Measurements from ENCODE around the gene CPXM1. TPM values are rescaled to one million over a fixed set of nuclear protein-coding genes. Genes with fewer than 3 reads are reported as not detected.
A peak's percentile ranks its signal among the peaks of the same experiment; 100 is the strongest.

Gene CPXM1
- total and polyA plus RNA-seq, 9 of the 15 experiments (the other 6 are each of a cell fraction or from before 2014, with no cell fraction given) = 0.04 to 1.1 (median 0.37) TPM; not detected in 2

- H3K27ac ChIP-seq (ENCODE audit: extremely low read depth, low read depth, low read length) = no peak overlapping the region
- H3K4me1 ChIP-seq (replicated peaks in 1 of 2; ENCODE audit: control insufficient read depth in 2 of 2, insufficient read depth in 2 of 2, low read length in 2 of 2) = peaks cover 2 to 39% of the 10 kb centered on the region in 2 experiments; a peak in 4 of 5 replicates
- POLR2A ChIA-PET = interaction anchor here (0.6 kb wide), 2 partner anchors 11 to 87 kb away, joined by 3 read pairs; partner anchors contain the start of gene IDH3B
- peaks cover 0 to 38% of the 10 kb centered on the region in 2 experiments; a peak in 2 of 5 replicates for H3K27me3 ChIP-seq (ENCODE audit: control insufficient read depth in 2 of 2, insufficient read depth in 2 of 2, low read length in 2 of 2)
- ATAC-seq = peak; percentile 53
- 18% methylated on average over 20 of the region's 34 CpGs for WGBS (ENCODE audit: insufficient coverage, low coverage, missing lambda C conversion rate)
- H3K4me2 ChIP-seq (ENCODE audit: insufficient read depth, low read length) = peak overlapping the region; percentile 21; the same call in 1 of the 2 replicates
- H2AFZ ChIP-seq (ENCODE audit: low read depth, low read length) = peak overlapping the region; percentile 55; the same call in 1 of the 2 replicates
- peak; percentile 19 for FAIRE-seq
- H4K20me1 ChIP-seq (replicated peaks; ENCODE audit: control insufficient read depth, insufficient read depth, low read length) = no peaks in the 10 kb centered on the region
- intact Hi-C loops (cut with micrococcal nuclease) (loop anchor here (1.0 kb wide), 1 partner anchor 62 kb away; no protein-coding TSS in a partner anchor), in situ Hi-C loops (cut with MboI) (loop anchor here (10.0 kb wide), 1 partner anchor 244 kb away; no protein-coding TSS in a partner anchor)
- BruUV-seq (replicated peaks) = no TSS peak
- H3K79me2 ChIP-seq (ENCODE audit: control insufficient read depth, insufficient read depth, low read length) = no peaks in the 10 kb centered on the region
- no peaks in the 10 kb centered on the region for H3K36me3 ChIP-seq (ENCODE audit: control insufficient read depth, insufficient read depth, low read length)
- no peak overlapping the region for H3K4me3 ChIP-seq
- no peaks in the 10 kb centered on the region for H3K9me1 ChIP-seq (ENCODE audit: control insufficient read depth, insufficient read depth, low read length)
- no peaks in the 10 kb centered on the region for H3K9me3 ChIP-seq (replicated peaks; ENCODE audit: control insufficient read depth, insufficient read depth, low read depth, low read length)
- peak; percentile 37 to 44 (median 39) for DNase-seq (ENCODE audit: extremely low read depth in 1 of 4, low spot score in 3 of 4)
- H3K9ac ChIP-seq (ENCODE audit: insufficient read depth in 1 of 2, low read depth in 2 of 2, low read length in 2 of 2) = peak overlapping the region in 1 of 2 experiments; percentile 58; a peak in 1 of 4 replicates
- CTCF ChIA-PET (ENCODE audit: low intra/inter-chr PET ratio) = interaction anchor here (0.6 kb wide), 1 partner anchor 38 kb away, joined by 3 read pairs; no protein-coding TSS in a partner anchor
- TF ChIP-seq MNT (conservative IDR thresholded peaks at IDR 0.05) (0 out of 4 replicates have a peak, but pooled peaks of 1 of the 2 experiments have one; percentile 14), FIP1L1 (IDR thresholded peaks at IDR 0.05; ENCODE audit: low read depth, low read length, poor library complexity, severe bottlenecking) (no peak), U2AF2 (optimal IDR thresholded peaks at IDR 0.05; ENCODE audit: low read depth, low read length) (no peak), ZNF184 (CRISPR knock-in tag; IDR thresholded peaks at IDR 0.05) (no peak), KDM1A (IDR thresholded peaks at IDR 0.05) (no peak), KLF13 (tag; IDR thresholded peaks at IDR 0.05; ENCODE audit: borderline replicate concordance, low read depth) (no peak), CEBPB (tag; IDR thresholded peaks at IDR 0.05) (peak; percentile 73), HOXB6 (CRISPR knock-in tag; IDR thresholded peaks at IDR 0.05; ENCODE audit: borderline replicate concordance) (no peak), MLX (CRISPR knock-in tag; conservative IDR thresholded peaks at IDR 0.05) (no peak), ZBTB2 (IDR thresholded peaks at IDR 0.05) (no peak), FOSL1 (tag; conservative IDR thresholded peaks at IDR 0.05) (no peak), MEF2D (tag; conservative IDR thresholded peaks at IDR 0.05; ENCODE audit: low read depth) (no peak), DMBX1 (CRISPR knock-in tag; IDR thresholded peaks at IDR 0.05; ENCODE audit: borderline replicate concordance) (no peak), ZFPM2 (CRISPR knock-in tag; IDR thresholded peaks at IDR 0.05) (no peak), CSDE1 (IDR thresholded peaks at IDR 0.05) (no peak), WHSC1 (IDR thresholded peaks at IDR 0.05; ENCODE audit: low read length) (no peak), CREM (IDR thresholded peaks at IDR 0.05; ENCODE audit: low read depth) (peak; percentile 29; the same call in 1 of the 2 replicates), NRF1 (conservative IDR thresholded peaks at IDR 0.05 in 1 of 2, IDR thresholded peaks at IDR 0.05 in 1 of 2) (peak; percentile 22 to 32; a peak in 2 of 4 replicates)
These were observed 49.8 kb downstream of the CPXM1 start for GRCh38 chr20:2750491-2751251.

All from K562 (cell line).